GM20431 (cell line): ENCODE measurements around the gene GABRR3.

Source experiments
- in situ Hi-C: fragments of 300-500 bp; cut with MseI, MboI; formaldehyde crosslinking; loops from one replicate; pipeline ENCODE4 v1.15.0; 2020; ENCODE audit warnings: low sequenced_read_pairs; ENCODE audit not compliant: unreplicated experiment

Gene GABRR3

DNA sequence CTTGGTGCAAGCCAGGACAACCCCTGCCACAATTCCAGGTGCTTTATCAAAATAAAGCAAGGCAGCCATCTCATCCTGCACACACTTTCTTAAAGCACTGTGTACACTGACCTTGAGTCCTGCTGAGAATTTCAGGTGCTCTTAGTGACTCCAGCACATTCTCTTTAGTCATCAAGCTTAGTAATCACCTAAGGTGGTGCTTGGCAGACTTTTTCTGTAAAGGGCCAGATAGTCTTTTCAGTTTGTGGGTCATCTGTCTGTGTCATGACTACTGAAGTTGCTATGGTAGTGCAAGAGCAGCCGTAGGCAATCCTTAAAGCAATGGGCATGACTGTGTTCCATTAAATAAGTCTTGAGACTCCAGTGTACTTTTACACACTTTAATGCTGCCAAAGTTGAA lies 99.3 kb downstream of the GABRR3 start:
- in situ Hi-C loops = no loop called here
